Activated T-cell treated with anti-CD3 and anti-CD28 coated beads for 1 hour (primary cell): ENCODE data around the gene ODAPH.

Source experiments
- DNase-seq: peaks from one replicate; pipeline ENCODE4 v3.0.0-alpha.2; 2020; ENCODE audit warnings: low read depth

Gene ODAPH

GRCh38 chr4:75544870-75545269 lies 11.0 kb upstream of the ODAPH start:
- DNase-seq, result no peak

GRCh38 chr4:75545526-75545925 lies 10.3 kb upstream of the ODAPH start:
- DNase-seq, result no peak

GRCh38 chr4:75547647-75548387 lies 8.0 kb upstream of the ODAPH start:
- DNase-seq, result no peak

- no peak for DNase-seq
These were observed 6.8 kb upstream of the ODAPH start for GRCh38 chr4:75549019-75549418.

GRCh38 chr4:75552452-75552851 lies 3.4 kb upstream of the ODAPH start:
- no peak for DNase-seq

GRCh38 chr4:75557696-75558095 lies 1.8 kb downstream of the ODAPH start:
- no peak for DNase-seq

- no peak for DNase-seq
These were observed 5.9 kb downstream of the ODAPH start for GRCh38 chr4:75561789-75562188.

GRCh38 chr4:75564023-75564422 lies 8.2 kb downstream of the ODAPH start:
- DNase-seq, result no peak

GRCh38 chr4:75565481-75565880 lies 9.6 kb downstream of the ODAPH start:
- DNase-seq, result no peak

GRCh38 chr4:75566911-75567310 lies 11.0 kb downstream of the ODAPH start:
- DNase-seq, result no peak

GRCh38 chr4:75567725-75568124 lies 11.9 kb downstream of the ODAPH start:
- DNase-seq, result no peak

- DNase-seq, result no peak
These were observed 28.2 kb downstream of the ODAPH start for GRCh38 chr4:75584067-75584466.

- no peak for DNase-seq
These were observed 37.5 kb downstream of the ODAPH start for GRCh38 chr4:75593393-75593792.

- no peak for DNase-seq
These were observed 40.2 kb downstream of the ODAPH start for GRCh38 chr4:75596061-75596460.

GRCh38 chr4:75598390-75598789 lies 42.5 kb downstream of the ODAPH start:
- DNase-seq, result no peak

GRCh38 chr4:75599647-75600046 lies 43.8 kb downstream of the ODAPH start:
- DNase-seq, result no peak

- DNase-seq, result no peak
These were observed 50.1 kb downstream of the ODAPH start for GRCh38 chr4:75605928-75606327.

GRCh38 chr4:75612306-75612705 lies 56.4 kb downstream of the ODAPH start:
- no peak for DNase-seq
